Gastroesophageal sphincter (tissue), 3 donors: ENCODE results near the gene PATJ.

ENCODE experiments used
- CTCF ChIP-seq, 4 experiments: fragments of 200-600 bp in 2 of 4; fragments of 450-650 bp in 2 of 4; sonication (generic) in 1 of 4; IDR thresholded peaks; one replicate each; pipeline ENCODE4 v1.5.1; 2017 to 2019; ENCODE audit warnings: antibody characterized with exemption in 4 of 4, mild to moderate bottlenecking in 2 of 4, moderate library complexity in 2 of 4
- POLR2A ChIP-seq, 2 donors: fragments of 450-650 bp; IDR thresholded peaks; one replicate each; pipeline ENCODE4 v1.6.1; 2017; ENCODE audit warnings: antibody characterized with exemption in 2 of 2, mild to moderate bottlenecking in 2 of 2, moderate library complexity in 1 of 2
- POLR2AphosphoS5 ChIP-seq: sonication (generic); formaldehyde crosslinking; IDR thresholded peaks from one replicate; pipeline ENCODE4 v1.6.1; 2017; ENCODE audit warnings: antibody characterized with exemption

- TF ChIP-seq POLR2A (IDR thresholded peaks at IDR 0.05) (no peak), CTCF (IDR thresholded peaks at IDR 0.05) (no peak), POLR2AphosphoS5 (no peak)
These were observed 270.6 kb downstream of the PATJ start for GRCh38 chr1:62012836-62013235.
